BE2C (cell line): ENCODE results near the gene PDE7B.

Experiments
- DNase-seq: peaks from one replicate; pipeline ENCODE4 v3.0.0-alpha.2; 2020
- H3K27me3 ChIP-seq: fragments of 250-450 bp; sonication (Bioruptor Pico); 2 replicates; pipeline ENCODE4 v1.5.1; 2020; ENCODE audit warnings: mild to moderate bottlenecking
- H3K36me3 ChIP-seq: fragments of 250-450 bp; sonication (Bioruptor Pico); 2 replicates; pipeline ENCODE4 v1.5.1; 2020; ENCODE audit warnings: mild to moderate bottlenecking
- H3K4me1 ChIP-seq: fragments of 250-450 bp; sonication (Bioruptor Pico); 2 replicates; pipeline ENCODE4 v1.5.1; 2020
- H3K4me3 ChIP-seq: 2 replicates; pipeline ENCODE4 v1.5.1; 2011; ENCODE audit warnings: low read depth, low read length
- H3K9me3 ChIP-seq: fragments of 250-450 bp; sonication (Bioruptor Pico); 2 replicates; pipeline ENCODE4 v1.5.1; 2020
- TF ChIP-seq, protein P1 (sequence below): IDR thresholded peaks from 2 replicates; pipeline ENCODE4 v1.5.1; 2012; ENCODE audit warnings: mild to moderate bottlenecking, low read depth, low read length

PDE7B gene

DNA sequence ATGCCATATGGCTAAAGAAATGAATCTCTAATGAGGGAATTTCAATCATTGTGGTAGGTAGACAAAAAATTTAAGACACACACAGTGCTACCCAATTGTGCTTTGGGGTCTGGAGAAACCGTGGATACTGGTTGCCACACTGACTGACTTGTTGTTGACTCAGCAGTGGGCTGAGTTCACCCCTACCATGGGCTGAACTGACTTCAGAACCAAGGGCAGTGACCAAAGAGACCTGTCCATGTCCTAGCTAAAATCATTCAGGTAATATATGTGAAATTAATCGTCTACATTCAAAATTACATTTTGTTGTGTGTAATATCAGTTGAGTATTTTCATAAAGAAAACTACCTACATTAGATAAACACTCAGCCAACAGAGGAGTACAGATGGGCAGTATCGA is 131.6 kb downstream of the PDE7B start:
- no peaks in the 10 kb centered on the region for H3K9me3 ChIP-seq
- DNase-seq = no peak
- no peaks in the 10 kb centered on the region for H3K27me3 ChIP-seq
- no peak overlapping the region for H3K4me3 ChIP-seq
- TF ChIP-seq, protein P1, sequence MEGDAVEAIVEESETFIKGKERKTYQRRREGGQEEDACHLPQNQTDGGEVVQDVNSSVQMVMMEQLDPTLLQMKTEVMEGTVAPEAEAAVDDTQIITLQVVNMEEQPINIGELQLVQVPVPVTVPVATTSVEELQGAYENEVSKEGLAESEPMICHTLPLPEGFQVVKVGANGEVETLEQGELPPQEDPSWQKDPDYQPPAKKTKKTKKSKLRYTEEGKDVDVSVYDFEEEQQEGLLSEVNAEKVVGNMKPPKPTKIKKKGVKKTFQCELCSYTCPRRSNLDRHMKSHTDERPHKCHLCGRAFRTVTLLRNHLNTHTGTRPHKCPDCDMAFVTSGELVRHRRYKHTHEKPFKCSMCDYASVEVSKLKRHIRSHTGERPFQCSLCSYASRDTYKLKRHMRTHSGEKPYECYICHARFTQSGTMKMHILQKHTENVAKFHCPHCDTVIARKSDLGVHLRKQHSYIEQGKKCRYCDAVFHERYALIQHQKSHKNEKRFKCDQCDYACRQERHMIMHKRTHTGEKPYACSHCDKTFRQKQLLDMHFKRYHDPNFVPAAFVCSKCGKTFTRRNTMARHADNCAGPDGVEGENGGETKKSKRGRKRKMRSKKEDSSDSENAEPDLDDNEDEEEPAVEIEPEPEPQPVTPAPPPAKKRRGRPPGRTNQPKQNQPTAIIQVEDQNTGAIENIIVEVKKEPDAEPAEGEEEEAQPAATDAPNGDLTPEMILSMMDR = no peak
- H3K36me3 ChIP-seq = no peaks in the 10 kb centered on the region
- H3K4me1 ChIP-seq = no peaks in the 10 kb centered on the region

DNA sequence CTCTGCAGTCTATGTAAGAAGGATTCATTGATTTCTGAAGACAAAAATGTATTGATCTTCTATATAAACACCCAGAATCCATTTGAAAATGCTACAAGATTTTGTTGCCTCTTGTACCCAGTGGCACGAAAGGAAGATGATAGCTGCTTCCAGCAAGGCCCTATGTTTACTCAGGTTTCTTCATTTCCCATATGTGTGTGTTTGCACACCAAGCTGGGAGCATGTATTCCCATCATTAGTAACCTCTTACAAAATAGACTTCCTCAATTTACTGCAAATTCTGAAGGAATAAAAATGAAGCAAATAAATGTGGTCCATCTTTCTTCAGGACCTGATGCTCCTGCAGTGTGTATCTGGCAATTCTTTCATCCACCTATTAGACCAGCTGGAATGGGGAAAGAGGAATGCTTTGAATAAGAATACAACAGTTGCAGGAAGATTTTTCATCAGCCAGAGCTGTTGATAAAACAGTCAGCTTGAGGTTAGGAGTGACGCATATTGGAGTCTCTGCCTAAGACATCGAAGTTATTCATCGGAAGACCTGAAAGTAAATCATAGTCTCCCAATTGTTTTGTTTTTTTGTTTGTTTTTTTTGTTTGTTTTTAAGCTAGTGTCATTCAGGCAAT is 132.3 kb downstream of the PDE7B start:
- DNase-seq = no peak
- no peaks in the 10 kb centered on the region for H3K27me3 ChIP-seq
- no peak overlapping the region for H3K4me3 ChIP-seq
- H3K9me3 ChIP-seq = no peaks in the 10 kb centered on the region
- TF ChIP-seq, protein P1 = no peak
- H3K36me3 ChIP-seq = no peaks in the 10 kb centered on the region
- H3K4me1 ChIP-seq = no peaks in the 10 kb centered on the region

DNA sequence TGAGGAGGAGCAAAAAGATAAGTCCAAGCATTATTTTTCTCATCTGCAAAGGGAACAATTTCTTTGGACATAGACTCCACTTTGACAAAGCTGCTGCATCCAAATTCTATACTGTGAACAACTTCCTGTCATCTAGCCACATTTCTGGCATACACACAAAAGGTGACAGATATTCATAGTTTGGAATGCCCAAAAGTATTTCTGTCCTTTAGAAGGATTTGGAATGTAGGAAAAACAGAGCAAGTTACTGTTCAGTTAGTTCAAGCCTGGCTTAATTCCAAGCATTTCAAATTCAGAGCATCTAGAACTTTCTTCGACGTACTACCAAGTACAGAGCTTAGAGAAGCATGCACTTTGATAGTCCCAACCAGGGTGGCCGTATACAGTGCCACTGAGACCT is 134.0 kb downstream of the PDE7B start:
- Histone ChIP-seq H3K4me1 (no peaks in the 10 kb centered on the region), H3K9me3 (no peaks in the 10 kb centered on the region), H3K4me3 (no peak overlapping the region), H3K27me3 (no peaks in the 10 kb centered on the region), H3K36me3 (no peaks in the 10 kb centered on the region)
- TF ChIP-seq, protein P1 = no peak
- no peak for DNase-seq

DNA sequence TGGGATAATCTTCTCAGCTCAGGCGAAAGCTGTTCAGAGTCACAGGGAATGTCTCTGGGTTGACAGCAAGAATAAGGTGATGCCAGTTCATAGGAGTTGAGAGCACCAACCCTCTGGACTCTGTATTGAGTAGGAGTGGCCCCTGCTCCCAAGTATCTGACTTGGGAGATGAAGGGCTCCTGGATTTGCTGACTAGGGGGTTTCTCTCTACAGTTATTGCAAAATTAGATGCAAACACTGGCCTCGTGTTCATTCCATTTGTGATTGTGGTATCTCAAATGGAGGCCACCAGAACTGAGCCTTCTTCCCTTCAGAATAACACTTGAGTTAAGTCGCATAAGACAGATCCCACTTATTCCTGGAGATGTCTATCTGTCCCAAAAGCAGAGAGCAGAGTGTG is 135.7 kb downstream of the PDE7B start:
- TF ChIP-seq, protein P1 = no peak
- H3K36me3 ChIP-seq = no peaks in the 10 kb centered on the region
- H3K27me3 ChIP-seq = no peaks in the 10 kb centered on the region
- no peaks in the 10 kb centered on the region for H3K4me1 ChIP-seq
- H3K9me3 ChIP-seq = no peaks in the 10 kb centered on the region
- no peak overlapping the region for H3K4me3 ChIP-seq
- DNase-seq = no peak

DNA sequence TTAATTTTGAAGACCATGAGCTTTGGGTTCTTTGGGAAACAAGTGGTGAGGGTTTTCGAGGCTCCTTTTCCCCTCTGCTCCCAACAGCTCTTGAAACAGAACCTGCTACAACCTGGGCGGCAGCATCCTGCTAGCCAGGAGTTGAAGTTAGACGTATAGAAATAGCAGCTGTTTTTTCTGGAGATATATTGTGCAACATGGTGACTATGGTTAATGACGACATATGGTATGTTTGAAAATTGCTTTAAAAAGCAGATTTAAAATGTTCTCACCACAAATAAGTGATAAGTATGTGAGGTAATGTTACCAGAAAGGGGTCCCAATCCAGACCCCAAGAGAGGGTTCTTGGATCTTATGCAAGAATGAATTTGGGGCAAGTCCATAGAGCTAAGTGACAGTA is 138.9 kb downstream of the PDE7B start:
- Histone ChIP-seq H3K9me3 (no peaks in the 10 kb centered on the region), H3K4me3 (no peak overlapping the region), H3K36me3 (no peaks in the 10 kb centered on the region), H3K27me3 (no peaks in the 10 kb centered on the region), H3K4me1 (no peaks in the 10 kb centered on the region)
- no peak for DNase-seq
- TF ChIP-seq, protein P1 = no peak

DNA sequence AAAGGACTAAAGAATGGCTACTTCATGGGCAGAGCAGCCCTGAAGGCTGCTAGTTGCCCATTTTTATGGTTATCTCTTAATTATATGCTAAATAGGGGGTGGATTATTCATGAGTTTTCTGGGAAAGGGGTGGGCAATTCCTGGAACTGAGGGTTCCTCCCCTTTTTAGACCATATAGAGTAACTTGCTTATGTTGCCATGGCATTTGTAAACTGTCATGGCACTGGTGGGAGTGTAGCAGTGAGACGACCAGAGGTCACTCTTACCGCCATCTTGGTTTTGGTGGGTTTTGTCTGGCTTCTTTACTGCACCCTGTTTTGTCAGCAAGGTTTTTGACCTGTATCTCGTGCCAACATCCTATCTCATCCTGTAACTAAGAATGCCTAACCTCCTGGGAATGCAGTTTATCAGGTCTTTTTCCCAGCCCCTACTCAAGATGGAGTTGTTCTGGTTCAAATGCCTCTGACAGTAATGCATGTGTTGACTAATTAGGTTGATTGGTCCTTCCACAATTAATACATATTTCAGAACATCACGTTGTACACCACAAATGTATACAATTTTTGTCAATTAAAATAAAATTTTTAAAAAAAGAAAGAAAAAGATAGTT is 139.5 kb downstream of the PDE7B start:
- Histone ChIP-seq H3K4me3 (no peak overlapping the region), H3K9me3 (no peaks in the 10 kb centered on the region), H3K27me3 (no peaks in the 10 kb centered on the region), H3K4me1 (no peaks in the 10 kb centered on the region), H3K36me3 (no peaks in the 10 kb centered on the region)
- TF ChIP-seq, protein P1 = no peak
- DNase-seq = no peak
